OCI-LY1 (cell line): ENCODE data around the gene ERCC5.

Source experiments
- H2AFZ ChIP-seq: fragments of 200-600 bp; sonication (generic), shearing (Covaris generic); 2 replicates; pipeline ENCODE4 v1.6.0; 2014; ENCODE audit warnings: antibody characterized with exemption, mild to moderate bottlenecking, low read length
- H3F3A ChIP-seq: fragments of 200-600 bp; sonication (generic), shearing (Covaris generic); 2 replicates; pipeline ENCODE4 v1.6.0; 2014; ENCODE audit warnings: mild to moderate bottlenecking, antibody characterized with exemption, low read length, moderate library complexity; ENCODE audit not compliant: insufficient read depth
- H3K27ac ChIP-seq: fragments of 200-600 bp; sonication (generic); 2 replicates; pipeline ENCODE4 v1.5.1; 2014; ENCODE audit warnings: low read length, mixed run types, mild to moderate bottlenecking, low read depth; ENCODE audit not compliant: poor library complexity, severe bottlenecking
- H3K27me3 ChIP-seq: fragments of 200-600 bp; sonication (generic); 2 replicates; pipeline ENCODE4 v1.6.0; 2014; ENCODE audit warnings: antibody characterized with exemption, mild to moderate bottlenecking, low read length, moderate library complexity; ENCODE audit not compliant: insufficient read depth
- H3K36me3 ChIP-seq: fragments of 200-600 bp; sonication (generic); 2 replicates; pipeline ENCODE4 v1.6.1; 2014; ENCODE audit warnings: mild to moderate bottlenecking, antibody characterized with exemption, low read length, moderate library complexity, mixed read lengths; ENCODE audit not compliant: insufficient read depth
- H3K4me1 ChIP-seq: fragments of 200-600 bp; sonication (generic); 2 replicates; pipeline ENCODE4 v1.5.1; 2014; ENCODE audit warnings: mild to moderate bottlenecking, low read length, moderate library complexity; ENCODE audit not compliant: insufficient read depth, severe bottlenecking
- H3K4me2 ChIP-seq: fragments of 200-600 bp; sonication (generic), shearing (Covaris generic); 2 replicates; pipeline ENCODE4 v1.6.1; 2014; ENCODE audit warnings: low read length
- H3K4me3 ChIP-seq: fragments of 200-600 bp; sonication (generic); 2 replicates; pipeline ENCODE4 v1.5.1; 2014; ENCODE audit warnings: low read length, low read depth, mild to moderate bottlenecking, mixed read lengths; ENCODE audit not compliant: poor library complexity, severe bottlenecking
- H3K79me2 ChIP-seq: fragments of 200-600 bp; shearing (Covaris generic); 2 replicates; pipeline ENCODE4 v1.6.1; 2016; ENCODE audit warnings: mixed run types, low read length, mixed read lengths; ENCODE audit not compliant: insufficient read depth
- H3K9ac ChIP-seq: fragments of 200-600 bp; sonication (generic), shearing (Covaris generic); 2 replicates; pipeline ENCODE4 v1.6.1; 2014; ENCODE audit warnings: mild to moderate bottlenecking, low read length, mixed read lengths
- H3K9me2 ChIP-seq: fragments of 200-600 bp; sonication (generic), shearing (Covaris generic); 2 replicates; pipeline ENCODE4 v1.6.1; 2014; ENCODE audit warnings: low read depth, mild to moderate bottlenecking, low read length, mixed read lengths
- H3K9me3 ChIP-seq: fragments of 200-600 bp; shearing (Covaris generic); 2 replicates; pipeline ENCODE4 v1.6.1; 2014; ENCODE audit warnings: low read length, mixed read lengths
- H4K20me1 ChIP-seq: fragments of 200-600 bp; sonication (generic), shearing (Covaris generic); 2 replicates; pipeline ENCODE4 v1.6.0; 2016; ENCODE audit warnings: mild to moderate bottlenecking, low read length; ENCODE audit not compliant: insufficient read depth
- EZH2 ChIP-seq: fragments of 200-600 bp; sonication (generic), shearing (Covaris generic); IDR thresholded peaks from 2 replicates; pipeline ENCODE4 v1.8.0; 2017; ENCODE audit warnings: borderline replicate concordance, mixed run types, mild to moderate bottlenecking, antibody characterized with exemption, low read length, moderate library complexity, mixed read lengths
- TF ChIP-seq, protein P1 (sequence below): fragments of 200-600 bp; sonication (generic), shearing (Covaris generic); IDR thresholded peaks from 2 replicates; pipeline ENCODE4 v1.5.1; 2017; ENCODE audit warnings: mild to moderate bottlenecking, antibody characterized with exemption, low read length, moderate library complexity, mixed read lengths

The ERCC5 gene

GRCh38 chr13:102817907-102818306 lies 27.9 kb upstream of the ERCC5 start:
- Histone ChIP-seq H3K4me2 (no peak overlapping the region), H2AFZ (no peak overlapping the region), H3K36me3 (no peaks in the 10 kb centered on the region), H3K9ac (no peak overlapping the region), H3K4me1 (no peaks in the 10 kb centered on the region), H3F3A (no peaks in the 10 kb centered on the region), H3K27me3 (no peaks in the 10 kb centered on the region), H3K27ac (no peak overlapping the region), H3K9me2 (no peaks in the 10 kb centered on the region), H3K4me3 (no peak overlapping the region), H3K79me2 (no peaks in the 10 kb centered on the region), H3K9me3 (no peaks in the 10 kb centered on the region), H4K20me1 (no peaks in the 10 kb centered on the region)
- TF ChIP-seq, protein P1, sequence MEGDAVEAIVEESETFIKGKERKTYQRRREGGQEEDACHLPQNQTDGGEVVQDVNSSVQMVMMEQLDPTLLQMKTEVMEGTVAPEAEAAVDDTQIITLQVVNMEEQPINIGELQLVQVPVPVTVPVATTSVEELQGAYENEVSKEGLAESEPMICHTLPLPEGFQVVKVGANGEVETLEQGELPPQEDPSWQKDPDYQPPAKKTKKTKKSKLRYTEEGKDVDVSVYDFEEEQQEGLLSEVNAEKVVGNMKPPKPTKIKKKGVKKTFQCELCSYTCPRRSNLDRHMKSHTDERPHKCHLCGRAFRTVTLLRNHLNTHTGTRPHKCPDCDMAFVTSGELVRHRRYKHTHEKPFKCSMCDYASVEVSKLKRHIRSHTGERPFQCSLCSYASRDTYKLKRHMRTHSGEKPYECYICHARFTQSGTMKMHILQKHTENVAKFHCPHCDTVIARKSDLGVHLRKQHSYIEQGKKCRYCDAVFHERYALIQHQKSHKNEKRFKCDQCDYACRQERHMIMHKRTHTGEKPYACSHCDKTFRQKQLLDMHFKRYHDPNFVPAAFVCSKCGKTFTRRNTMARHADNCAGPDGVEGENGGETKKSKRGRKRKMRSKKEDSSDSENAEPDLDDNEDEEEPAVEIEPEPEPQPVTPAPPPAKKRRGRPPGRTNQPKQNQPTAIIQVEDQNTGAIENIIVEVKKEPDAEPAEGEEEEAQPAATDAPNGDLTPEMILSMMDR = no peak
- TF ChIP-seq EZH2 = no peak

GRCh38 chr13:102825400-102825799 lies 20.4 kb upstream of the ERCC5 start:
- no peak overlapping the region for H3K4me2 ChIP-seq
- no peaks in the 10 kb centered on the region for H3K79me2 ChIP-seq
- H3F3A ChIP-seq = no peaks in the 10 kb centered on the region
- H4K20me1 ChIP-seq = no peaks in the 10 kb centered on the region
- no peaks in the 10 kb centered on the region for H3K4me1 ChIP-seq
- H3K27me3 ChIP-seq = no peaks in the 10 kb centered on the region; the same call in 1 of the 2 replicates
- H3K4me3 ChIP-seq = no peak overlapping the region
- TF ChIP-seq EZH2 = no peak
- TF ChIP-seq, protein P1 = no peak
- no peak overlapping the region for H3K9ac ChIP-seq
- no peak overlapping the region for H2AFZ ChIP-seq
- no peak overlapping the region for H3K27ac ChIP-seq
- 0 out of 2 replicates have a peak, but pooled peaks cover 7% of the 10 kb centered on the region for H3K9me3 ChIP-seq
- H3K36me3 ChIP-seq = no peaks in the 10 kb centered on the region
- no peaks in the 10 kb centered on the region for H3K9me2 ChIP-seq

DNA sequence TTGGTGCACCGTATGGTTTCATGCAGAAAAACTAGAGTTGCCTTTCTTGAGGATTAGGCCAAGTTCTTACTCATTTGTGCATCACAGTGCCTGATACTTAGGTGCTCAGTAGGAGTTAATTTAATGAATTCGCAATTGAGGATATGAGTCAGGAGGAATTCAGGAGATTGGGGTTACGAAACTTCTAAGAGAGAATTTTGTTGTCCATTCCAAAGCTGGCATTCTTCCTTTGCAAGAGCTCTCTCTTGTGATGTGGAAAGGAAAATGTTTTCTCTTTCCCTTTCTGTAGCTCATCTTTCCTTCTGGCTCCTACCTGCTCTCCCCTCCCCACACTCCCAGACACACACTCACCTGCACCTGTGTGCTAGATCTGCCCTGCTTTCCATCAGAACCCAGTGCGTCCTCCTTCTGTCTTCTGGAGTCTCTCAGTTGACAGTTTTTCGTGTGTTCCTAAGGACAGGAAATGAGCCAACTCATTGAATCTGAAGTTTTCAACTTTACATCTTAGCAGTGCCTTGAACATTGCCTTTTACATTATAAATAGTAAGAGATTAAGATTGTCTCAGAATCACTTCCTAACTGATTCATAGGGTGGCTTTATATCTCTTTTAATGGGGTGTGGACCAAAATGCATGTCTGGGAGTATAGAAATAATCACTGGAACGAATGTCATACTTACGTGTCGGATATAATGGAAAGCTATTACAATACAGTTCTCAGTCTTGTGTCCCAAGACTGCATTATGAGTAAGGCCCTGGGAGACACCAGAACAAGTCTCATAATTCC lies 19.7 kb upstream of the ERCC5 start:
- H2AFZ ChIP-seq = no peak overlapping the region

More for the DNA sequence above, 19.7 kb upstream of the ERCC5 start:
- H3K4me2 ChIP-seq = no peak overlapping the region
- no peak overlapping the region for H3K9ac ChIP-seq
- TF ChIP-seq EZH2 = no peak
- H3K4me3 ChIP-seq = no peak overlapping the region
- no peaks in the 10 kb centered on the region for H3K4me1 ChIP-seq
- no peak overlapping the region for H3K27ac ChIP-seq
- no peaks in the 10 kb centered on the region for H3K79me2 ChIP-seq
- no peaks in the 10 kb centered on the region for H3K9me2 ChIP-seq
- no peaks in the 10 kb centered on the region for H4K20me1 ChIP-seq
- no peaks in the 10 kb centered on the region for H3F3A ChIP-seq
- no peaks in the 10 kb centered on the region; the same call in 1 of the 2 replicates for H3K27me3 ChIP-seq
- H3K9me3 ChIP-seq = 0 out of 2 replicates have a peak, but pooled peaks cover 7% of the 10 kb centered on the region
- no peaks in the 10 kb centered on the region for H3K36me3 ChIP-seq
